IPS-18c (cell line): ENCODE measurements around the gene CNDP1.
"Not testable (repeated sequence)": the region's sequence is repeated elsewhere in the genome, so short reads cannot be mapped to it uniquely, and the experiment has no call there.

Experiments
- H3K4me3 ChIP-seq: 2 replicates; pipeline ENCODE4 v1.7.0; 2013; ENCODE audit warnings: low read depth, mild to moderate bottlenecking, low read length, moderate library complexity; ENCODE audit not compliant: insufficient read depth
- H3K9me3 ChIP-seq: one replicate; pipeline ENCODE4 v1.6.1; 2013; ENCODE audit warnings: mild to moderate bottlenecking, low read length, moderate library complexity; ENCODE audit not compliant: control insufficient read depth, insufficient read depth

The CNDP1 gene

DNA sequence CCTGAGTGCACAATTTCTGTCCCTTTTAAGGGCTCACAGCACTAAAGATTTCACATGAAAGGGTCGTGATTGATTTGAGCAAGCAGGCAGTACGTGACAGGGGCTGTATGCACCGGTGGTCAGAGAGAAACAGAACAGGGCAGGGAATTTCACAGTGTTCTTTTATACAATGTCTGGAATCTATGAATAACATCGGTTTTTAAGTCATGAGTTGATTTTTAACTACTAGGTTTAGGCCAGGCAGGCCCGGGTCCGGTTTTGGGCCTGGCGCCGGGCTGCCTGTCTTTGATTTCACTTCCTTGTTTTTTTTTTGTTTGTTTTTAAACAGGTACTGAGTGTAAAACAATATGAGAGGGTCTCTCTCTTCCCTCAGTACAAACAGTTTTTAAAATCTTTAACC, 33.5 kb upstream of the CNDP1 start:
- not testable (repeated sequence) for H3K9me3 ChIP-seq, H3K4me3 ChIP-seq

DNA sequence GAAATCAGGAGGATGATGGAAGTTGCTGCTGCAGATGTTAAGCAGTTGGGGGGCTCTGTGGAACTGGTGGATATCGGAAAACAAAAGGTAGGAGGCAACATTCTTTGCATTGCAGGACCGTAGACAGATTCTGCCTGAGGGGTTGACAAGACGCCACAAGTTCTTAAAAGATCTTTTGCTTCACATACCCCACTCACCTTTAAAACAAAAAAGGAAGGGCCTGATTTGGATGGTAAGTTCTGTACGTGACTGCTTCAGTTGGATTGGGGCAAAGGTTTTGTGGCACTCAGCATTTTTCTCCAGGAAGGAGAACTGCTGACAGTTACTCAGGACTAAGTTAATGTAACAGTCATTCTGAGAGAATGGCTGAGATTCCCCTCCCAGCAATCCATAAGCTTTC, 32.9 kb upstream of the CNDP1 start:
- H3K4me3 ChIP-seq, result no peak overlapping the region

DNA sequence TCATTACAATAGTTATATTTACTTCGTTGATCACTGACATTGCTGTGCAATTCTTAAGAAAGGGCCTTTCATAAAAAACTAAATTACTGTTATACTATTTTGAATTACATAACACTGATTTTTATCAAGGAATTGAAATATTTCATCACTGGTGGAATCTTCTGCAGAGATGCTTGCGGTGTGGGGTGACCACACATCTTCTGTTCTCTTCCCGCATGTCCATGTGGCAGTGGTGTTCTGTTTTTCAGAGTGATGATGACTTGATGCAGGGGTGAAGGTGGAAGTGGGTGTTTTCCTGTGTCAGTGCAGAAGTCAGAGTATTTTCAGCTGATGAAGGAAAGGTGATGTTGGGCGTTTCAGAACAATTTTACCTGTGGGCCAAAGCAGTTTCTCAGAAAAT, 31.2 kb upstream of the CNDP1 start:
- Histone ChIP-seq H3K9me3 (no peaks in the 10 kb centered on the region), H3K4me3 (no peak overlapping the region)

More for the DNA sequence above, 32.9 kb upstream of the CNDP1 start:
- H3K9me3 ChIP-seq, result no peaks in the 10 kb centered on the region

DNA sequence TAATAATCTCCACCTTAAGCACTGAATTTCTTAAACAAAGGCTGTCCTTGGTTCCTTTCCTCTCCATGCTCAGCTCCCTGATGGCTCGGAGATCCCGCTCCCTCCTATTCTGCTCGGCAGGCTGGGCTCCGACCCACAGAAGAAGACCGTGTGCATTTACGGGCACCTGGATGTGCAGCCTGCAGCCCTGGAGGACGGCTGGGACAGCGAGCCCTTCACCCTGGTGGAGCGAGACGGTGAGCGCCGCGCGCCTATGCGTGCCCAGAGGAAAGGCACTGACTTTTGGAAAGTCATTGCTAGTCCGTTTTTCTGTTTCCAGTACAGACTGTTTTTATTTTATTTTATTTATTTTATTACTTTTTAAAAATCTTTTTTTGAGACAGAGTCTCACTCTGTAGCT, 28.5 kb upstream of the CNDP1 start:
- Histone ChIP-seq H3K4me3 (no peak overlapping the region), H3K9me3 (no peaks in the 10 kb centered on the region)

DNA sequence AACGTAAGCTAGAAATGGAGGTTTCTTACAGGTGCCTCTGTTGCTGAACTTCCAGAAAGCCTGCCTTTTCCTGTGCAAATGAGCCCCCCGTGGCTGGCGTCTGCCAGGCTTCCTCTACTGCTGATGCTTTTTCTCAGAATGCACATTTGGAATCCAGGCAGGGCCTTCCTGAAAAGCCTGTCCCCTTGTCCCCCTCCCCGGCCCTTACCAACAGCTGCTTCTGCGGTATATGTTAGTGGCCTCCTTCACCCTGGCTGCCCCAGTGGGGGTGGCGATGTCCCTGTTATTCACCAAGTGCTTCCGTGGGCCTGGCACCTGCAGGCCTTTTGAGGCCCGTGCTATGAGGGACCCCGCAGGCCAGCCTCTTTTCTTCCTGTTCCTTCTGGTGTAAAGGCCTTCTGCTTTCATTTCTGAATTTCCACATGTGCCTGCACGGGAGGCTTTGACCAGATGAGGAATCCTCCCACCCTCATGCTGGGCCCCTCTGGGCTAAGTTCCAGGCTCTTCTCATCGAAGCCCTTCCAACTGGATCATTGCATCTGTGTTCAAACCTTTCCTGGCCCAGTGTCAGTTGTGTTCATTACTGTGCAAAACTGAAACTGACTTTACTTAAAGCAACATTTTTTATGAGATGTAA, 27.7 kb upstream of the CNDP1 start:
- no peak overlapping the region for H3K4me3 ChIP-seq
- H3K9me3 ChIP-seq, result no peaks in the 10 kb centered on the region

DNA sequence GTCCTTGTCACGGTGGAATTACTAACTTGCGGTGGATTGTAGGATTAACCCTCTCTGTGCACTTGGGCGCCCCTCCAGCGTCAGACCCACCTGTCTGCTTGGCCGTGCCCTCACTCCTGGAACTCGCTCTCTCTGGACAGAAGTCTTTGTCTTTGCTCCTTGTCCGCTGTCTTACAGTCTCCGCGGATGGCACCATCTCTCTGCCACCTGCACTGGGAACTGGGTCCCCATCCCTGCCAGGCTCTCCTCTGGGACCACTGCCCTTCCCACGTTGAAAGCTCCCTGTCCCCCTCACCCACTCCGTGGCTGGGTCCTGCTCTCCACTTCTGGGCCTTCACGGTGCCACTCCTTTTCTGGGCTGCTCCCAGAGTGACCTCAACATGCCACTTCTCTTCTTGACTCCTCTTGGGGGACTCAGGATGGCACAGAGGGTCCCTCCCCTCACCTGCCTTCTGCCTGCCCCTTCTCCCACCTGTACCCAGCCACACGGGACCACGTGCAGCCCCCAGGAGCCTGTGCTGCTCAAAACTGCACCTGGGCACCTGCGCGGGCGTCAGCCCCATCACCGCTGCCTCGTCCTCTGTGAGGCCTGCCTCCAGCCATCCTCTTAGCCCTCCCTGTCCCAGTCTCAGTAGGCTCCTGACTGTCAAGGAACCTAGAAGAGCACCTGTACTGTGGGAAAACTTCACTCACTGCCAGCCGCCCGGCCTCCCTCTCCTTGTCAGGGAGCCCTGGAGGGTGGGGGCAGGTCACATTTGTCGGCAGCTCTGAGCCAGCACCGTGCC, 27.0 kb upstream of the CNDP1 start:
- Histone ChIP-seq H3K4me3 (no peak overlapping the region), H3K9me3 (no peaks in the 10 kb centered on the region)

DNA sequence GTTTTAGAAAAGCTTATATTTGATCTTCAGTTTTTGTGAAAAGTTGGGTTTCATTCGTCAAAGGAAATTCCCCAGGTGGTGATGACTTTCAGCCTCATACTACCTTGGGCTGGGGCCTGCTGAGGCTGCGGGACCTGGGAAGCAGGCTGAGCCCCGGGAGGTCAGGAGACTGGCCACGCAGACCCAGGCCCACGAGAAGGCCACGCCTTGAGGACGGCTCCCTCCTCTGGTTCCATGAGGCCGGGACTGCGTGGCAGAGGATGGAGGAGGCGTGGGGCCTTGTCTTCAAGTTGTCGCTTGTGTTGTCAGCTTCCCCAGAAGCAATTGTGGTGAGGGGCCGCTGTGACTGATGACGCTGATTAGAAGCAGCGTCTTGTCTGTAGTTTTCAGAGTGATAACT, 26.4 kb upstream of the CNDP1 start:
- Histone ChIP-seq H3K4me3 (no peak overlapping the region), H3K9me3 (no peaks in the 10 kb centered on the region)

DNA sequence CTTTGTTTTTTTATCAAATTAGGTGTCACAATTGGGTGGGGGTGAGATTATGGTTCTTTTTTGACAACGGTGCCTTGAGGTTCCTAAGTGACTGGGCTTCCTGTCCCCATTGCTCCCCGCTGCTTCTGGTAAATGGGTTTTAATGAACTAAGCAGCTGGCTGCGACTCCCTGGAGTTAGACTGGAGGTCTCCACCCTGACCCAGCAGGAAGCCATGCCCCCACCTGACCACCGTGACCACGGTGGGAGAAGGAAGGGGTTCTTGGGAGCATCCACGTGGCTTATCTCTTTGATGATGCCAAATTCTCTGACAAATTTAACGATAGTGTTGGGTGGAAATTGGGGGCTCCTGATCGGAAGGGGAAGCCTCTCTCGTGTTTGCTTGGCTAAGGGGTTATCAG, 25.9 kb upstream of the CNDP1 start:
- Histone ChIP-seq H3K9me3 (no peaks in the 10 kb centered on the region), H3K4me3 (no peak overlapping the region)

DNA sequence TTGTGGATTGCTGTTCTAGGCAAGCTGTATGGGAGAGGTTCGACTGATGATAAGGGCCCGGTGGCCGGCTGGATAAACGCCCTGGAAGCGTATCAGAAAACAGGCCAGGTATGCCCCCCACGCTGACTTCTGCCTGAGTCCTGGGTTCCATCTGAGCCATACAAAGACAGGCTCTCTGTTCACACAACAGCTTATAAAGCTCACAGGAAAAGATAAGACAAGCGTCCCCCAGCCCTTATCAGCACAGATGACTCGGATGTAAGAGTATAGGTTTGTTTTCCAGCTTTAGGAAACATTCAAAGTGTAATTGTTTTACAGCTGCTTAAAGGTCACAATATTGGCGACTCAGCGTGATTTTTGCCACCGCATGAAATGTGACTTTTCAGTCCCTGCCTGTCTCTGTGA, 25.5 kb upstream of the CNDP1 start:
- Histone ChIP-seq H3K4me3 (no peak overlapping the region), H3K9me3 (no peaks in the 10 kb centered on the region)

DNA sequence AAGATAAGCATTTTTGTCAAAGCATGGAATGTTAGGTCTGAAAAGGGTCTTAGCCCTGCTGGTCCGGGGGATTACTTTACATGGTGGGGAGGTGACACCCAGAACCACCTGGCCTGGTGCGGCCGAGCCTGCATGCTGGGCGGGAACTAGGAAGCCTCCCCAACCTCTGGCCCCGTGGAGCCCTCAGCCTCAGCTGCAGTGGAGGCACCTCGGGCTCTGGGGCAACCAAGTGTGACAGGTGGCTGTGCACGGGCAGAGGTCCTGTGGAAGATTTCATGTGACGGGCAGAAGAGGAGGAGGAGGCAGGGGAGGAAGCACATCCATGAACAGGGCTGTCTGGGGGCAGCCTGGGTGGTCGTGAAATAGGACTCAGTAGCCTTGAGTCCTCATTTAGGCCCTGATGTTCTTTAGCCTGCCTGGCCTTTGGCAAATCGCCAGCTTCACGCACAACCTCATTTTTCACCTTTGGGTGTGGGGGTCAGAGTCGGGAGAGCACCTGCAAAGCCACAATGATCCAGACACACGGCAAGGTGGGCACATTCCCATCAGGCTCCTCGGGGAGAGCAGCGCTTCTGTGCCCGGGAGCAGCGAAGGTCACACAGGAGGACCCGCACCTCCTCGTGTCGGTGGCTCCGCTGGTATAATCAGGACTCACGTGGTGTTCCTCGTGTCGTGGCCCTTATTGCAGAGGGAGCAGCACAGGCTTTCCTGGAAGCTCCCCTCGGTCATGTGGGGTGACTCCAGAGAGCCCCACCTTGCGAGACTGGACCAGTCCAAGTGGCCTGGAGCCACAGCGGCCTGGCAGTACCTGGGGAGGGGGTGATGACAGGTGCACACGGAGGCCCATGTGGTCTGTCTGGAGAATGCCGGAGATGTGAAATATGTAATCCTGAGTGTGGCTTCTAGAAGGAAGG, 24.2 kb upstream of the CNDP1 start:
- no peak overlapping the region for H3K4me3 ChIP-seq
- H3K9me3 ChIP-seq, result no peaks in the 10 kb centered on the region

DNA sequence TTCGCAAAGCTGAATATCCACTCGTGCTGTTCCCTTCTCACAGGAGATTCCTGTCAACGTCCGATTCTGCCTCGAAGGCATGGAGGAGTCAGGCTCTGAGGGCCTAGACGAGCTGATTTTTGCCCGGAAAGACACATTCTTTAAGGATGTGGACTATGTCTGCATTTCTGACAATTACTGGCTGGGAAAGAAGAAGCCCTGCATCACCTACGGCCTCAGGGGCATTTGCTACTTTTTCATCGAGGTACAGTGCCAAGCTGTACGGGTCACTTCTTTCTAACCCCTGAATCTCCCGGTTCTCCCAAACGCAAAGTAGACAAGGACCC, 23.6 kb upstream of the CNDP1 start:
- Histone ChIP-seq H3K9me3 (no peaks in the 10 kb centered on the region), H3K4me3 (no peak overlapping the region)

DNA sequence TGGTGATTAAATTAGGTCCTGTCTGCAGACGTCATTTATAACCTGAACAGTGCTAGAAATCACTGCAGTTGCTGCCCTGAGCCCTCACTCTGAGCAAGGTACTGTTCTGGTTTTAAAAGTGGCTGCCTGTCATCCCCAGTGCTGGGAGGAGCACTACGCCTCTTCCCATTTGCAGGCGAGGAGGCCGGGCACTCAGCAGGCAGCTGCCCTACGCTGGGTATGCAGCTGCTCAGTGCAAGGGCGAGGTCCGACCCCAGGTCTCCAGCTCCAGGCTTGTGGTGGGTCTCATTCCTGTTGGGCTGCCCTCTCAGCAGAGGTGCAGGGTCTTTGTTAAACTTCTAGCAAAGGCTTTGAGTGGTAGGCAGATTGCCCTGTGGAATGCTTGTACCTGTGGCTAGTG, 22.5 kb upstream of the CNDP1 start:
- H3K4me3 ChIP-seq, result no peak overlapping the region
- H3K9me3 ChIP-seq, result no peaks in the 10 kb centered on the region

DNA sequence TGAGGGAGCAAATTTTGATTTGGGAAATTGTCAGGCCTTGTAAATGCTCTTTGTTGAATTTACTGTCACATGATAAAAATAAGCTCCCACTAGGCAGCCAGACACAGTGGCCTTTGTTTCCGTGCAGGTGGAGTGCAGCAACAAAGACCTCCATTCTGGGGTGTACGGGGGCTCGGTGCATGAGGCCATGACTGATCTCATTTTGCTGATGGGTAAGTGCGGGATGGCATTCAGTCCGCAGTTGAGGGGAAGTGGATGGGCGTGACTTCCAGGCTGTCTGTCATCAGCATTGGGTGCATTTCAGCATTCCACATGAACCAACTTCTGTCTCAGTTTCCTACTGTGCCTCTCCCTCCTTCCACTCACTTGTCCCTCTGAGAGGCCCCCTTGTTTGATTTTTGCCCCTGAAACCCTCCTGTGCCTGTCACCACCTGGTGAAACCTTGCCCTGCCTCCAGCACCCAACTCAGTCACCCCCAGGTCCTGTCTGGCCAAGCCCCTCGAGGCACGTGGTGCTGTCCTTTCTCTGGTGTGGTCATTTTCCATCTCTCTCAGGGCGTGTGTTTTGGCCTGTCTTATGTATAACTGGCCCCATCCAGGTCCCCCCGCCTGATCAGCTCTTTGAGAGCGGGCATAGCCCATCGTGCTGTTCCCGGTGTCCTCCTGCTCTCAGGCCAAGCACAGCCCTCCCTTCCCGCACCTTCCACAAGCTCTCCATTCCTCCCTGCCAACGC, 21.8 kb upstream of the CNDP1 start:
- Histone ChIP-seq H3K9me3 (no peaks in the 10 kb centered on the region), H3K4me3 (no peak overlapping the region)

DNA sequence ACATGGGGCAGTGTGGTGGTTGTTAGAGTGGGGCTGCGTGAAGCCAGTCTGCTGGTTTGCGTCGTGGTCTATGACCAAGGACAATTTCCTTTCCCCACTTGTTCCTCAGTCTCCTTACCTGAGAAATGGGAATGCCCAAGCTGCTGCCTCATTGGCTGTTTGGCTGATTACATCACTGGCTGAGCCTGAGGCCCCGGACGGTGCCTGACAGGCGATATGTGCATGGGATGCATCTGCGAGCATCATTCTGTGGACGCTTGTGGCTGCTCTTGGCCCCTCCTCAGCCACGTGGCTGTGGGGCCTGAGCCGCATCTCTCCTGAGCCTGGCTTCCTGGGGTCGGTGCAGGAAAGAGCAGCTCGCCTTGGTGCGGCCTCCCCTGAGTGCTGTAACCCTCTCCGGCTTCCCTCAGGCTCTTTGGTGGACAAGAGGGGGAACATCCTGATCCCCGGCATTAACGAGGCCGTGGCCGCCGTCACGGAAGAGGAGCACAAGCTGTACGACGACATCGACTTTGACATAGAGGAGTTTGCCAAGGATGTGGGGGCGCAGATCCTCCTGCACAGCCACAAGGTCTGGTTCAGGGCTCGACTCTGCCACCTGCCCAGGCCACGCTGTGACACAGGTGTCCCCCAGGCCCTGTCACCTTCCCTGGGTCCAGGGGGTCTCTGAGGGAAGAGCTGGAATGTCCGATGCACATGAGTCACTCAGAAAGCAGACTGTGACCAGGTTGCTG, 21.0 kb upstream of the CNDP1 start:
- H3K9me3 ChIP-seq, result no peaks in the 10 kb centered on the region
- no peak overlapping the region for H3K4me3 ChIP-seq

DNA sequence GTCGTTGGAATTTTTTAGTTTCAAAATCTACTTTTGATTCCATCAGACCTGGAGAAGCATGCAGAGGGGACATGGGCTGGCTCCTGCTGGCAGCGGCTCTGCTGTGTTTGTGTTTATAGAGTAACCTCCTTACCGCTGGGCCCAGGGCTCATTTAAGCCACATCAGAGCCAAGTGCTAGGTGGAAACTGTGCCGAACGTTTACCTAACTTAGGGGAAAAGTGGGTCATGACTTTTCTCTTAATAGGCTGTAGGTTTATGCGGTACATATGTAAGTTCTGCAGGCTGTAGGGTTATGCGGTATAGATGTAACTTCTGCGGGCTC, 20.5 kb upstream of the CNDP1 start:
- Histone ChIP-seq H3K4me3 (no peak overlapping the region), H3K9me3 (no peaks in the 10 kb centered on the region)

DNA sequence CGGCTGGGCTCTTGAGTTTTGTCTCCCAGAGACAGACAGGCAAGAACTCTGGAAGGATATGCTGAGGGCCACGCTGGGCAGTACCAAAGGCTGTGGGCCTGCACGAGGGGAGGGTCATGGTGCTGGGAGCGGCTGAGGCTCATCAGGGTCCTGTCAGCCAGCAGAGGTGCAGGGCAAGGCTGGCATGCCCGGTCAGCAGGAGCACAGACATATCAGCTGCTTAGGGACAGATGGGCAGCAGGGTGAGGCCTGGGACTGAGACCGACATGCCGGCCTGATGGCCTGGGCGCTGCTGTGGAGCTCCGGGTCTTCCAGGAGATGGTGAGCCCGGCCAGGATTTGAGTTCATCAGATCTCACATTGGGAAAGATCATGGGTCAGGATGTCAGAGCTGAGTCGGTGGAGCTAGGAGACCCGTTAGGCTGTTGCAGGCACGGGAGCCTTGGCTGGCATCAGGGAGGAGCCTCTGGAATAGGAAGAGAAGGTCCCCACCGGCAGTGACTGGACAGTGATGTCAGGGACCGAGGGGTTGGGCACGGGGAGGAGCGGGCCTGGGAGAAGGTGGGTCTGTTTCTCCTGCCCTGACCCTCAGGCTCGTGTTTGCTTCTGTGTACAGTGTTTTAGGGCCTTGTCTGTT, 19.3 kb upstream of the CNDP1 start:
- Histone ChIP-seq H3K4me3 (no peak overlapping the region), H3K9me3 (no peaks in the 10 kb centered on the region)
